ENCODE data around the gene SLC9C2.
"Not testable (repeated sequence)": the region's sequence is repeated elsewhere in the genome, so short reads cannot be mapped to it uniquely, and the experiment has no call there.

Gene SLC9C2

GRCh38 chr1:173482683-173483082 is 120.2 kb downstream of the SLC9C2 start:
- DNase-seq (ENCODE audit: low read depth in 2 of 2): no peak

- no peak for DNase-seq (ENCODE audit: low read depth in 2 of 2)
Measured at GRCh38 chr1:173481195-173481772, 121.6 kb downstream of the SLC9C2 start.

- DNase-seq (ENCODE audit: low read depth in 2 of 2): no peak
Measured at GRCh38 chr1:173479649-173480048, 123.2 kb downstream of the SLC9C2 start.

GRCh38 chr1:173478094-173478674 is 124.7 kb downstream of the SLC9C2 start:
- DNase-seq (ENCODE audit: low read depth in 2 of 2): no peak

GRCh38 chr1:173477286-173478093 is 125.4 kb downstream of the SLC9C2 start, which contains the start of gene PRDX6:
PRDX6 (plus strand) TSS chr1:173477335; CDS start chr1:173477398, 63 bp downstream.
- DNase-seq (ENCODE audit: low read depth in 2 of 2): peak in 1 of 2 donors; percentile 73

GRCh38 chr1:173476665-173477285 is 126.1 kb downstream of the SLC9C2 start:
- DNase-seq (ENCODE audit: low read depth in 2 of 2): peak in 1 of 2 donors; percentile 61

- no peak for DNase-seq (ENCODE audit: low read depth in 2 of 2)
Measured at GRCh38 chr1:173476197-173476664, 126.6 kb downstream of the SLC9C2 start.

- DNase-seq (ENCODE audit: low read depth in 2 of 2): no peak
Measured at GRCh38 chr1:173475564-173476196, 127.2 kb downstream of the SLC9C2 start.

- DNase-seq (ENCODE audit: low read depth in 2 of 2): not testable (repeated sequence)
Measured at GRCh38 chr1:173474780-173475421, 128.0 kb downstream of the SLC9C2 start.

GRCh38 chr1:173474097-173474779 is 128.6 kb downstream of the SLC9C2 start:
- no peak for DNase-seq (ENCODE audit: low read depth in 2 of 2)

GRCh38 chr1:173473599-173474011 is 129.3 kb downstream of the SLC9C2 start:
- no peak for DNase-seq (ENCODE audit: low read depth in 2 of 2)

GRCh38 chr1:173470608-173471007 is 132.3 kb downstream of the SLC9C2 start:
- DNase-seq (ENCODE audit: low read depth in 2 of 2): no peak

GRCh38 chr1:173469656-173470055 is 133.2 kb downstream of the SLC9C2 start:
- no peak for DNase-seq (ENCODE audit: low read depth in 2 of 2)

- DNase-seq (ENCODE audit: low read depth in 2 of 2): no peak
Measured at GRCh38 chr1:173467426-173467825, 135.4 kb downstream of the SLC9C2 start.

- DNase-seq (ENCODE audit: low read depth in 2 of 2): not testable (repeated sequence)
Measured at GRCh38 chr1:173464185-173464584, 138.7 kb downstream of the SLC9C2 start.

GRCh38 chr1:173462666-173463065 is 140.2 kb downstream of the SLC9C2 start:
- DNase-seq (ENCODE audit: low read depth in 2 of 2): not testable (repeated sequence)

GRCh38 chr1:173459885-173460284 is 143.0 kb downstream of the SLC9C2 start:
- DNase-seq (ENCODE audit: low read depth in 2 of 2): no peak

- no peak for DNase-seq (ENCODE audit: low read depth in 2 of 2)
Measured at GRCh38 chr1:173454966-173455524, 147.8 kb downstream of the SLC9C2 start.

- DNase-seq (ENCODE audit: low read depth in 2 of 2): no peak
Measured at GRCh38 chr1:173453982-173454381, 148.9 kb downstream of the SLC9C2 start.

GRCh38 chr1:173451981-173452380 is 150.9 kb downstream of the SLC9C2 start:
- DNase-seq (ENCODE audit: low read depth in 2 of 2): no peak
